Activated CD8-positive, alpha-beta memory T cell treated with anti-CD3 and anti-CD28 coated beads for 24 hours (primary cell): Measurements from ENCODE around the gene PM20D1.

Source experiments
- DNase-seq: peaks from one replicate; pipeline ENCODE4 v3.0.0-alpha.2; 2020

Gene PM20D1

GRCh38 chr1:205803986-205804385, 45.9 kb downstream of the PM20D1 start:
- no peak for DNase-seq

- DNase-seq: no peak
These were observed 47.9 kb downstream of the PM20D1 start for GRCh38 chr1:205802060-205802459.

GRCh38 chr1:205800981-205801703, 48.8 kb downstream of the PM20D1 start:
- DNase-seq: no peak

- DNase-seq: no peak
These were observed 49.5 kb downstream of the PM20D1 start for GRCh38 chr1:205800427-205800826.

GRCh38 chr1:205798577-205798976, 51.4 kb downstream of the PM20D1 start:
- DNase-seq: no peak

- DNase-seq: no peak
These were observed 52.8 kb downstream of the PM20D1 start for GRCh38 chr1:205797168-205797567.

- DNase-seq: no peak
These were observed 55.8 kb downstream of the PM20D1 start for GRCh38 chr1:205794011-205794730.

- no peak for DNase-seq
These were observed 56.8 kb downstream of the PM20D1 start for GRCh38 chr1:205792961-205793673.

GRCh38 chr1:205792481-205792881, 57.5 kb downstream of the PM20D1 start:
- DNase-seq: no peak

GRCh38 chr1:205791568-205792180, 58.3 kb downstream of the PM20D1 start:
- peak; percentile 76 for DNase-seq

GRCh38 chr1:205787287-205787916, 62.5 kb downstream of the PM20D1 start:
- no peak for DNase-seq

GRCh38 chr1:205786601-205787000, 63.3 kb downstream of the PM20D1 start:
- no peak for DNase-seq

- DNase-seq: no peak
These were observed 64.5 kb downstream of the PM20D1 start for GRCh38 chr1:205785446-205785845.

GRCh38 chr1:205783904-205784303, 66.0 kb downstream of the PM20D1 start:
- no peak for DNase-seq

- no peak for DNase-seq
These were observed 66.5 kb downstream of the PM20D1 start for GRCh38 chr1:205783433-205783795.

GRCh38 chr1:205782627-205783432, 67.1 kb downstream of the PM20D1 start:
- DNase-seq: no peak

GRCh38 chr1:205780335-205780734, 69.6 kb downstream of the PM20D1 start:
- DNase-seq: no peak
